ENCODE measurements around the gene CNTN3. TPM values are rescaled to one million over a fixed set of nuclear protein-coding genes. Genes with fewer than 3 reads are reported as not detected.

CNTN3 gene
- total and polyA plus RNA-seq, 9 donors = 0.68 to 12.6 (median 2.2) TPM

GRCh38 chr3:74642876-74643275 is 28.4 kb upstream of the CNTN3 start:
- TF ChIP-seq POLR2A (IDR thresholded peaks at IDR 0.05) = no peak
- TF ChIP-seq EP300 (IDR thresholded peaks at IDR 0.05) = no peak
- no peak for TF ChIP-seq CTCF (IDR thresholded peaks at IDR 0.05)
- H3K4me1 ChIP-seq (ENCODE audit: insufficient read depth) = peaks cover 4% of the 10 kb centered on the region
- no peaks in the 10 kb centered on the region for H3K27me3 ChIP-seq
- no peaks in the 10 kb centered on the region for H3K36me3 ChIP-seq
- H3K4me3 ChIP-seq = no peak overlapping the region
- H3K27ac ChIP-seq = peak overlapping the region in 1 of 2 donors; percentile 33
- intact Hi-C loops (cut with DNase I) = no loop called here
- H3K9me3 ChIP-seq = no peaks in the 10 kb centered on the region
- 79 to 87% (median 79%) methylated on average over 1 of the region's 1 CpG for WGBS, 3 donors
- DNase-seq = no peak

- Histone ChIP-seq H3K4me1 (ENCODE audit: insufficient read depth) (peaks cover 4% of the 10 kb centered on the region), H3K9me3 (no peaks in the 10 kb centered on the region), H3K27ac (no peak overlapping the region), H3K4me3 (no peak overlapping the region), H3K36me3 (no peaks in the 10 kb centered on the region), H3K27me3 (no peaks in the 10 kb centered on the region)
- no peak for DNase-seq
- TF ChIP-seq POLR2A (IDR thresholded peaks at IDR 0.05) (no peak), EP300 (IDR thresholded peaks at IDR 0.05) (no peak), CTCF (IDR thresholded peaks at IDR 0.05) (no peak)
- intact Hi-C loops (cut with DNase I) = no loop called here
Measured at GRCh38 chr3:74640211-74640610, 25.8 kb upstream of the CNTN3 start.

- H3K4me1 ChIP-seq (ENCODE audit: insufficient read depth) = peaks cover 2% of the 10 kb centered on the region
- WGBS, 3 donors = 86 to 92% (median 86%) methylated on average over 3 of the region's 3 CpGs
- intact Hi-C loops (cut with DNase I) = no loop called here
Measured at GRCh38 chr3:74639681-74640080, 25.2 kb upstream of the CNTN3 start.

GRCh38 chr3:74636981-74637380 is 22.5 kb upstream of the CNTN3 start:
- DNase-seq = no peak
- no peaks in the 10 kb centered on the region for H3K36me3 ChIP-seq
- H3K4me1 ChIP-seq (ENCODE audit: insufficient read depth) = no peaks in the 10 kb centered on the region
- TF ChIP-seq POLR2A (IDR thresholded peaks at IDR 0.05) (no peak), CTCF (IDR thresholded peaks at IDR 0.05) (no peak), EP300 (IDR thresholded peaks at IDR 0.05) (no peak)
- H3K27me3 ChIP-seq = no peaks in the 10 kb centered on the region
- H3K4me3 ChIP-seq = no peak overlapping the region
- H3K27ac ChIP-seq = no peak overlapping the region
- no peaks in the 10 kb centered on the region for H3K9me3 ChIP-seq
- intact Hi-C loops (cut with DNase I) = no loop called here

More at GRCh38 chr3:74639681-74640080, 25.2 kb upstream of the CNTN3 start:
- Histone ChIP-seq H3K4me3 (no peak overlapping the region), H3K27me3 (no peaks in the 10 kb centered on the region), H3K9me3 (no peaks in the 10 kb centered on the region), H3K27ac (no peak overlapping the region), H3K36me3 (no peaks in the 10 kb centered on the region)
- no peak for TF ChIP-seq EP300 (IDR thresholded peaks at IDR 0.05)
- TF ChIP-seq POLR2A (IDR thresholded peaks at IDR 0.05) = no peak
- TF ChIP-seq CTCF (IDR thresholded peaks at IDR 0.05) = no peak
- DNase-seq = no peak

GRCh38 chr3:74633021-74633420 is 18.6 kb upstream of the CNTN3 start:
- no peak overlapping the region for H3K4me3 ChIP-seq
- intact Hi-C loops (cut with DNase I) = no loop called here
- H3K27ac ChIP-seq = no peak overlapping the region
- H3K27me3 ChIP-seq = no peaks in the 10 kb centered on the region
- no peak for DNase-seq
- H3K9me3 ChIP-seq = no peaks in the 10 kb centered on the region
- no peaks in the 10 kb centered on the region for H3K4me1 ChIP-seq (ENCODE audit: insufficient read depth)
- H3K36me3 ChIP-seq = no peaks in the 10 kb centered on the region
- TF ChIP-seq EP300 (IDR thresholded peaks at IDR 0.05) (no peak), CTCF (IDR thresholded peaks at IDR 0.05) (no peak), POLR2A (IDR thresholded peaks at IDR 0.05) (no peak)
- 90 to 93% (median 91%) methylated on average over 1 of the region's 1 CpG for WGBS, 3 donors
